Thoracic aorta (tissue), 2 donors: ENCODE data around the gene SF3A2. TPM values are rescaled to one million over a fixed set of nuclear protein-coding genes. Genes with fewer than 3 reads are reported as not detected.
A peak's percentile ranks its signal among the peaks of the same experiment; 100 is the strongest.

Source experiments
- ATAC-seq: fragments of 150-250 bp; one replicate; pipeline ENCODE4 v1.8.0; 2017; ENCODE audit warnings: low read depth; ENCODE audit not compliant: insufficient number of reproducible peaks, low FRiP score
- DNase-seq: peaks from one replicate; pipeline ENCODE4 v3.0.0-alpha.2; 2020; ENCODE audit warnings: low spot score
- H3K27ac ChIP-seq, 2 donors: fragments of 200-600 bp; sonication (generic); 1 replicate in 1 of 2; 2 replicates in 1 of 2; pipeline ENCODE4 v1.5.1; 2016; ENCODE audit warnings: mild to moderate bottlenecking in 2 of 2, moderate library complexity in 2 of 2
- H3K27me3 ChIP-seq: fragments of 200-600 bp; sonication (generic); replicated peaks from 2 replicates; pipeline ENCODE4 v1.6.0; 2016; ENCODE audit warnings: mild to moderate bottlenecking; ENCODE audit not compliant: insufficient read depth
- H3K36me3 ChIP-seq: fragments of 200-600 bp; sonication (generic); one replicate; pipeline ENCODE4 v1.5.1; 2016
- H3K4me1 ChIP-seq, 2 donors: fragments of 200-600 bp; sonication (generic); 1 replicate in 1 of 2; 2 replicates in 1 of 2; pipeline versions ENCODE4 v1.5.1 to v1.6.0; 2016; ENCODE audit warnings: low read depth in 2 of 2, mild to moderate bottlenecking in 1 of 2; ENCODE audit not compliant: control insufficient read depth in 1 of 2
- H3K4me3 ChIP-seq: fragments of 200-600 bp; sonication (generic); 2 replicates; pipeline ENCODE4 v1.5.1; 2016; ENCODE audit warnings: mild to moderate bottlenecking
- H3K9me3 ChIP-seq: fragments of 200-600 bp; sonication (generic); 2 replicates; pipeline ENCODE4 v1.5.1; 2016
- CTCF ChIP-seq: fragments of 200-600 bp; sonication (generic); IDR thresholded peaks from one replicate; pipeline ENCODE4 v1.5.1; 2019; ENCODE audit warnings: antibody characterized with exemption
- total RNA-seq, 2 donors: library from RNA; depleted of rRNA; stranded (reverse); fragments of >200 nt; gene quantifications; one replicate each; pipeline versions ENCODE4 v1.1.0 to v1.2.3, GENCODE V29; 2016

The SF3A2 gene
- total RNA-seq, 2 donors from 2014 or later, result 23.8 to 43.7 TPM

- Histone ChIP-seq H3K4me3 (no peak overlapping the region), H3K27me3 (no peaks in the 10 kb centered on the region), H3K27ac (no peak overlapping the region), H3K36me3 (peaks cover 20% of the 10 kb centered on the region), H3K9me3 (no peaks in the 10 kb centered on the region), H3K4me1 (peaks cover 30 to 48% of the 10 kb centered on the region in 2 donors)
- peak; percentile 29 for TF ChIP-seq CTCF
- ATAC-seq (no peak), DNase-seq (no peak)
These were observed 38.4 kb downstream of the SF3A2 start for GRCh38 chr19:2274931-2275535.

- H3K36me3 ChIP-seq, result peaks cover 20% of the 10 kb centered on the region
- no peaks in the 10 kb centered on the region for H3K9me3 ChIP-seq
- DNase-seq (no peak), ATAC-seq (no peak)
- TF ChIP-seq CTCF, result no peak
- no peak overlapping the region for H3K27ac ChIP-seq
- H3K4me3 ChIP-seq, result no peak overlapping the region
- H3K4me1 ChIP-seq, result peaks cover 30 to 48% of the 10 kb centered on the region in 2 donors
- no peaks in the 10 kb centered on the region for H3K27me3 ChIP-seq
These were observed 39.2 kb downstream of the SF3A2 start for GRCh38 chr19:2275588-2276428.

GRCh38 chr19:2276429-2276986 is 39.9 kb downstream of the SF3A2 start:
- Histone ChIP-seq H3K4me3 (no peak overlapping the region), H3K9me3 (no peaks in the 10 kb centered on the region), H3K36me3 (peaks cover 17% of the 10 kb centered on the region), H3K27me3 (no peaks in the 10 kb centered on the region), H3K4me1 (peaks cover 25 to 44% of the 10 kb centered on the region in 2 donors), H3K27ac (no peak overlapping the region)
- DNase-seq, result no peak
- TF ChIP-seq CTCF, result no peak
- no peak for ATAC-seq

GRCh38 chr19:2277138-2277537 is 40.5 kb downstream of the SF3A2 start:
- Histone ChIP-seq H3K27ac (no peak overlapping the region), H3K4me3 (no peak overlapping the region), H3K27me3 (no peaks in the 10 kb centered on the region), H3K9me3 (no peaks in the 10 kb centered on the region), H3K36me3 (peaks cover 11% of the 10 kb centered on the region), H3K4me1 (peaks cover 19 to 44% of the 10 kb centered on the region in 2 donors)
- no peak for ATAC-seq
- DNase-seq, result no peak
- TF ChIP-seq CTCF, result no peak

GRCh38 chr19:2278459-2279158 is 42.0 kb downstream of the SF3A2 start:
- Histone ChIP-seq H3K9me3 (no peaks in the 10 kb centered on the region), H3K27me3 (no peaks in the 10 kb centered on the region), H3K4me3 (no peak overlapping the region), H3K36me3 (no peaks in the 10 kb centered on the region), H3K4me1 (peaks cover 5 to 35% of the 10 kb centered on the region in 2 donors), H3K27ac (no peak overlapping the region)
- ATAC-seq (no peak), DNase-seq (no peak)
- no peak for TF ChIP-seq CTCF
